Stomach smooth muscle (tissue), 2 donors: ENCODE data around the gene RHOH.
"Not testable (repeated sequence)": the region's sequence is repeated elsewhere in the genome, so short reads cannot be mapped to it uniquely, and the experiment has no call there.

ENCODE experiments used
- H3K27ac ChIP-seq: one replicate; pipeline ENCODE4 v1.7.0; 2013; ENCODE audit warnings: mild to moderate bottlenecking, low read length, inconsistent platforms
- H3K27me3 ChIP-seq, 2 donors: one replicate each; pipeline ENCODE4 v1.7.0; 2013; ENCODE audit warnings: low read length in 2 of 2; ENCODE audit not compliant: insufficient read depth in 2 of 2, control insufficient read depth in 1 of 2
- H3K36me3 ChIP-seq, 2 donors: one replicate each; pipeline ENCODE4 v1.7.0; 2013; ENCODE audit warnings: low read length in 2 of 2; ENCODE audit not compliant: control insufficient read depth in 2 of 2, insufficient read depth in 2 of 2
- H3K4me1 ChIP-seq: one replicate; pipeline ENCODE4 v1.7.0; 2013; ENCODE audit warnings: low read length; ENCODE audit not compliant: control insufficient read depth, insufficient read depth
- H3K4me3 ChIP-seq, 2 donors: one replicate each; pipeline ENCODE4 v1.7.0; 2013; ENCODE audit warnings: low read length in 2 of 2
- H3K9ac ChIP-seq, 2 donors: one replicate each; pipeline ENCODE4 v1.7.0; 2013; ENCODE audit warnings: low read length in 2 of 2, mild to moderate bottlenecking in 1 of 2
- H3K9me3 ChIP-seq, 2 donors: one replicate each; pipeline ENCODE4 v1.7.0; 2013; ENCODE audit warnings: low read length in 2 of 2; ENCODE audit not compliant: control insufficient read depth in 2 of 2
- donor health status: healthy.
- donor health status: Pancreatic carcinoma.

RHOH gene

GRCh38 chr4:40196724-40197281, at the start of gene RHOH:
Gene RHOH (plus strand): TSS chr4:40197031. CDS start chr4:40243387, 46,356 bp downstream.
- peaks cover 6% of the 10 kb centered on the region for H3K4me1 ChIP-seq
- no peak within 1 kb of the TSS for H3K27ac ChIP-seq
- H3K27me3 ChIP-seq = peaks cover 0 to 2% of the 10 kb centered on the region in 2 donors
- H3K9me3 ChIP-seq = no peaks in the 10 kb centered on the region
- no peak within 1 kb of the TSS for H3K4me3 ChIP-seq
- H3K36me3 ChIP-seq = no peaks in the 10 kb centered on the region
- no peak within 1 kb of the TSS for H3K9ac ChIP-seq

GRCh38 chr4:40147490-40147889, 49.3 kb upstream of the RHOH start:
- H3K27ac ChIP-seq, H3K9me3 ChIP-seq, H3K4me3 ChIP-seq, H3K9ac ChIP-seq, H3K4me1 ChIP-seq, H3K36me3 ChIP-seq, H3K27me3 ChIP-seq: not testable (repeated sequence)

- Histone ChIP-seq H3K4me1 (no peaks in the 10 kb centered on the region), H3K4me3 (no peak overlapping the region), H3K27me3 (no peaks in the 10 kb centered on the region), H3K9ac (no peak overlapping the region), H3K36me3 (no peaks in the 10 kb centered on the region), H3K9me3 (no peaks in the 10 kb centered on the region), H3K27ac (no peak overlapping the region)
Observed at GRCh38 chr4:40149960-40150385, 46.9 kb upstream of the RHOH start.

DNA sequence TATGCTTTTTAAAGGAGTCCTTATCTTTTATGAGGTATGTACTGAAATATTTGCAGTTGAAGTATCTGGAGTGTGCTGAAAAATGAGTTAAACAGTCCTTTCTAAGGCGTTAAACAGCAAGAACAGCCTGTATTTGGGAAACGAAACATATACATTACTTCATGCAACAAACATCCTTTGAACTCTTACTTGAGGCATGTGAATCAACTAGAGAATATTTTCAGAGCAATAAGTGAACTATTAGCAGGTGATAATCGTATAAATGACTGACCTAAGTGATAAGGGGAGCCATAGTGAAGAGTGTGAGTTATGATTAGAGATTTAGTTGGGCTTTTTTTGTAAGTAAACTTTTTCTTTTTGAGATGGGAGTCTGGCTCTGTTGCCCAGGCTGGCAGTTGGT, 45.9 kb upstream of the RHOH start:
- H3K27ac ChIP-seq = no peak overlapping the region

GRCh38 chr4:40152637-40153036, 44.2 kb upstream of the RHOH start:
- Histone ChIP-seq H3K27me3 (no peaks in the 10 kb centered on the region), H3K4me1 (no peaks in the 10 kb centered on the region), H3K27ac (no peak overlapping the region), H3K9me3 (no peaks in the 10 kb centered on the region), H3K4me3 (no peak overlapping the region), H3K9ac (no peak overlapping the region), H3K36me3 (no peaks in the 10 kb centered on the region)

More for the DNA sequence above, 45.9 kb upstream of the RHOH start:
- Histone ChIP-seq H3K4me3 (no peak overlapping the region), H3K9ac (no peak overlapping the region), H3K9me3 (no peaks in the 10 kb centered on the region), H3K4me1 (no peaks in the 10 kb centered on the region), H3K27me3 (no peaks in the 10 kb centered on the region), H3K36me3 (no peaks in the 10 kb centered on the region)

DNA sequence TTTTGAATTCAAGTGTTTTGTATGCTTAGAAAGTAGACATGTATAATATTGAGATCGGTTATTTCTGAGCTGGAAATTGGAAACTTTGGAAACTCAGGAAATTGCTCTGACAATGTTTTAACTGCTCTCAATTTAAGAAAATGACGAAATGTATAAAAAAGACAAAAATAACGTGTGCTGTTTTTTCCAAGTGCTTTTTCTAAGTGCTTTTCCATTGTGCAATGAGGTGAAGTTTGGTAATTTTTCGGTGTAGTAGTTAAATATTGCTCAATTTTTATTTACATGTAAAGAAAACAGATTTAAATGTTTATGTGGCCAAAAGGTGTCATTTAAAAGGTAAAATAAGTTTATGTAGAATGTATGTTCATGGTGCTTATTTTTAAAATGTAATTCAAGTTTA, 39.4 kb upstream of the RHOH start:
- Histone ChIP-seq H3K27me3 (no peaks in the 10 kb centered on the region), H3K9ac (no peak overlapping the region), H3K9me3 (no peaks in the 10 kb centered on the region), H3K36me3 (no peaks in the 10 kb centered on the region), H3K27ac (no peak overlapping the region), H3K4me3 (no peak overlapping the region), H3K4me1 (no peaks in the 10 kb centered on the region)

GRCh38 chr4:40160258-40160657, 36.6 kb upstream of the RHOH start:
- no peaks in the 10 kb centered on the region for H3K36me3 ChIP-seq
- no peak overlapping the region for H3K9ac ChIP-seq
- H3K4me1 ChIP-seq = no peaks in the 10 kb centered on the region
- H3K27ac ChIP-seq = no peak overlapping the region
- H3K9me3 ChIP-seq = no peaks in the 10 kb centered on the region
- no peak overlapping the region for H3K4me3 ChIP-seq
- no peaks in the 10 kb centered on the region for H3K27me3 ChIP-seq

DNA sequence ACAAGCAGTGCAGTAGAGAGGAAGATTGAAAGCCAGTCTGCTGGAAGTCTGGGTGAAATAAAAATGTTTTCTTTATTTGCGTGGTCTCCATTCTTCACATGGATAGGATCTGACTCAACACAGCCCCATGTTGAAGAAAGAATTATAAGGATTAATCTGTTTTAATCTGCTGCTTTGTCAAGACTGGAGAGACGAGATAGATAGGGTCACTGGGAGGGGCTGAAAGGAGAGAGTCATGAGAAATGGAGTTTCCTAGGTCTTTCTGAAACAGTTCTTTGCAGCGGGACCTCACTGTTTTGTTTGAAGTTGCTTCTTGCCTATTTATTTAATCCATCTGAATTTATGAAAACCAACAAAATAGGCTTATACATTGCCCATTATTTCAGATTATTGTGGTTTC, 32.4 kb upstream of the RHOH start:
- H3K4me3 ChIP-seq = no peak overlapping the region
- no peaks in the 10 kb centered on the region for H3K4me1 ChIP-seq
- H3K9ac ChIP-seq = no peak overlapping the region
- no peak overlapping the region for H3K27ac ChIP-seq
- no peaks in the 10 kb centered on the region for H3K27me3 ChIP-seq
- H3K36me3 ChIP-seq = no peaks in the 10 kb centered on the region
- H3K9me3 ChIP-seq = no peaks in the 10 kb centered on the region

DNA sequence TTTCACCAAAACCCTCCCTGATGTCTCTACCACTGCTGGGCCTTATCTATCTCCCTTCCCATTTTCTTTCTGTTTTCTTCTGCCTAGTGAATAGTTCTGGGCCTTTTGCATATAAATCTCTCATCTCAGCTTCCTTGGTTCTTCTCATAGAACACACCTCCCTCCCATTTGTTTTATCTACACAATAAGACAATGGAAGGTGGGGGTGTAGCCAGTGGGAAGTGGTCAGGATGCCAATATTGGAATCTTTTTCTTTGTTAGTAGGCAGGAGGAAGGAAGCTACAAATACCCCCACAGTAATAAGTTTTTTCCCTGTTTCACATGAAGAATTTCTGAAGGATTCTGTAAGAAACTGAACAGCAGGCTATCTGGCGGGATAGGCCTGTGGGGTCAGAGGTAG, 30.9 kb upstream of the RHOH start:
- Histone ChIP-seq H3K4me1 (no peaks in the 10 kb centered on the region), H3K27ac (no peak overlapping the region), H3K36me3 (no peaks in the 10 kb centered on the region), H3K27me3 (no peaks in the 10 kb centered on the region), H3K9ac (no peak overlapping the region), H3K4me3 (no peak overlapping the region), H3K9me3 (no peaks in the 10 kb centered on the region)

- H3K27me3 ChIP-seq = no peaks in the 10 kb centered on the region
- no peak overlapping the region for H3K9ac ChIP-seq
- H3K4me1 ChIP-seq = no peaks in the 10 kb centered on the region
Observed at GRCh38 chr4:40168070-40168469, 28.8 kb upstream of the RHOH start.

GRCh38 chr4:40170588-40170987, 26.2 kb upstream of the RHOH start:
- H3K27me3 ChIP-seq = no peaks in the 10 kb centered on the region
- H3K27ac ChIP-seq = no peak overlapping the region
- no peaks in the 10 kb centered on the region for H3K36me3 ChIP-seq
- no peaks in the 10 kb centered on the region for H3K9me3 ChIP-seq
- H3K9ac ChIP-seq = no peak overlapping the region
- no peaks in the 10 kb centered on the region for H3K4me1 ChIP-seq
- no peak overlapping the region for H3K4me3 ChIP-seq

More at GRCh38 chr4:40168070-40168469, 28.8 kb upstream of the RHOH start:
- H3K36me3 ChIP-seq = no peaks in the 10 kb centered on the region
- H3K9me3 ChIP-seq = no peaks in the 10 kb centered on the region
- no peak overlapping the region for H3K27ac ChIP-seq
- H3K4me3 ChIP-seq = no peak overlapping the region
